Measurements from ENCODE around the gene DCAF12. TPM values are rescaled to one million over a fixed set of nuclear protein-coding genes. Genes with fewer than 3 reads are reported as not detected.

The DCAF12 gene
- total and polyA plus RNA-seq, 2 of the 8 experiments (the other 6 are each of a cell fraction or from before 2014, with no cell fraction given) = 22.7 to 29.2 TPM

DNA sequence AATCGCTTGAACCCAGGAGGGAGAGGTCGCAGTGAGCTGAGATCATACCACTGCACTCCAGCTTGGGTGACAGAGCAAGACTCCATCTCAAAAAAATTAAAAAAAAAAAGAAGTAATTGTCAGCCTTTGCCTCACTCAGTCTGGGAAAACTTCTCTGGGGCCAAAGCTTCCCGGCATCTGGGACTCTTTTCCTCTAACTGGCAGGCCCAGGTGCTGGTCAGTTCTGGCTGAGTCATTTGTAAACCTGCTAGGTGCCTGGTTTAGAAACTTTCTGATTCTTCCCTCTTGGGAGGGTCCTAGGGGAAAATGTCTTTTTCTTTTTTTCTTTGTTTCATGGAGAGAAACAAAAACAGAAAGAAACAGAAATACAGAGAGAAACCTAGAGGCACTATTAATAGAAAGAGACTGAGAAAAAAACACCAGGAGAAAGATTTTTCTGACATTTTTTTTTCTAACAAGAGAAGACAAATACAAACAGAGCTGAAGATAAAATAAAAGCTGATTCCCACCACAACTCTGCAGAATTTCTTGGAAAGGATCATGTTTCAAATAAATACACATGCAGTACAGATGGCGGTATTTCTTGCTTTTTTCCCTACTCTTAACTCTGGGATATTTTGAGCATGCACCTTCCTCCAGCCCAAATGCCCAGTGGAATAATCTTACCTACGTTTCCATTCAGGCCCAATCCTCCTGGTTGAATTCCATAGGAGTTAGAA, 55.7 kb downstream of the DCAF12 start:
- Histone ChIP-seq H3K4me2 (ENCODE audit: insufficient read depth in 1 of 2, low read depth in 2 of 2, low read length in 2 of 2) (no peak overlapping the region), H3K9me3 (ENCODE audit: insufficient read depth in 2 of 2, low read depth in 1 of 2, low read length in 1 of 2) (no peaks in the 10 kb centered on the region), H3K56ac (replicated peaks; ENCODE audit: insufficient read length, low read depth, low read length) (no peak overlapping the region), H2AFZ (ENCODE audit: low read length) (no peak overlapping the region), H2BK120ac (replicated peaks; ENCODE audit: low read depth, low read length) (no peak overlapping the region), H3K4me3 (ENCODE audit: extremely low read depth in 1 of 4, insufficient read depth in 2 of 4, low read depth in 3 of 4, low read length in 4 of 4) (no peak overlapping the region), H3K23me2 (ENCODE audit: low read depth, low read length) (no peaks in the 10 kb centered on the region), H3K79me1 (ENCODE audit: low read depth, low read length) (no peaks in the 10 kb centered on the region), H3K79me2 (ENCODE audit: control insufficient read depth in 1 of 2, insufficient read depth in 2 of 2, low read length in 2 of 2) (no peaks in the 10 kb centered on the region), H3K14ac (ENCODE audit: insufficient read length) (no peak overlapping the region), H2AK5ac (ENCODE audit: low read depth, low read length) (no peak overlapping the region), H3K23ac (ENCODE audit: insufficient read length) (no peak overlapping the region), H4K8ac (ENCODE audit: extremely low read depth, insufficient read depth, low read length) (no peak overlapping the region), H3K27me3 (replicated peaks in 1 of 4; ENCODE audit: control insufficient read depth in 3 of 4, extremely low read depth in 1 of 4, insufficient read depth in 3 of 4, low read length in 3 of 4) (no peaks in the 10 kb centered on the region), H4K91ac (replicated peaks; ENCODE audit: insufficient read length, low read length) (no peak overlapping the region), H3K4me1 (replicated peaks in 1 of 4; ENCODE audit: control insufficient read depth in 3 of 4, insufficient read depth in 4 of 4, low read length in 3 of 4) (peaks cover 0 to 11% (median 5%) of the 10 kb centered on the region in 4 experiments; a peak in 5 of 7 replicates), H3K27ac (ENCODE audit: low read depth, low read length) (no peak overlapping the region), H3K18ac (ENCODE audit: extremely low read depth, low read length) (no peak overlapping the region), H2BK12ac (ENCODE audit: low read depth, low read length) (no peak overlapping the region), H3K9ac (replicated peaks in 1 of 4; ENCODE audit: extremely low read depth in 1 of 4, low read depth in 3 of 4, low read length in 3 of 4) (no peak overlapping the region), H4K20me1 (replicated peaks in 1 of 2; ENCODE audit: control insufficient read depth in 1 of 2, insufficient read depth in 2 of 2, low read length in 2 of 2) (no peaks in the 10 kb centered on the region), H2BK5ac (ENCODE audit: low read depth, low read length) (no peak overlapping the region), H2BK15ac (ENCODE audit: low read length) (no peak overlapping the region), H4K5ac (ENCODE audit: insufficient read length, low read depth, low read length) (no peak overlapping the region), H2BK20ac (ENCODE audit: low read length) (no peak overlapping the region), H3K36me3 (ENCODE audit: control insufficient read depth in 2 of 4, insufficient read depth in 4 of 4, low read length in 3 of 4) (no peaks in the 10 kb centered on the region), H3K4ac (replicated peaks; ENCODE audit: insufficient read length, low read depth, low read length) (no peak overlapping the region)
- TF ChIP-seq BRCA1 (IDR thresholded peaks at IDR 0.05; ENCODE audit: low read depth, low read length) (no peak), CHD1 (IDR thresholded peaks at IDR 0.05; ENCODE audit: low read depth, low read length) (no peak), CHD2 (IDR thresholded peaks at IDR 0.05; ENCODE audit: low read length) (no peak), KDM5A (IDR thresholded peaks at IDR 0.05; ENCODE audit: low read length) (no peak), POU5F1 (IDR thresholded peaks at IDR 0.05; ENCODE audit: low read depth, low read length) (no peak), CBX8 (IDR thresholded peaks at IDR 0.05; ENCODE audit: borderline replicate concordance, low read depth, low read length) (no peak), YY1 (IDR thresholded peaks at IDR 0.05; ENCODE audit: low read depth, low read length) (no peak), RBBP5 (IDR thresholded peaks at IDR 0.05; ENCODE audit: borderline replicate concordance, low read depth, low read length) (no peak), RXRA (IDR thresholded peaks at IDR 0.05; ENCODE audit: insufficient read depth, low read depth, low read length) (no peak), SIRT6 (IDR thresholded peaks at IDR 0.05; ENCODE audit: low read length) (no peak), TAF1 (IDR thresholded peaks at IDR 0.05; ENCODE audit: low read depth, low read length) (no peak)
- TF ChIP-seq, protein P1, sequence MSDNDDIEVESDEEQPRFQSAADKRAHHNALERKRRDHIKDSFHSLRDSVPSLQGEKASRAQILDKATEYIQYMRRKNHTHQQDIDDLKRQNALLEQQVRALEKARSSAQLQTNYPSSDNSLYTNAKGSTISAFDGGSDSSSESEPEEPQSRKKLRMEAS (IDR thresholded peaks at IDR 0.05) = no peak
- TF ChIP-seq, protein P2, sequence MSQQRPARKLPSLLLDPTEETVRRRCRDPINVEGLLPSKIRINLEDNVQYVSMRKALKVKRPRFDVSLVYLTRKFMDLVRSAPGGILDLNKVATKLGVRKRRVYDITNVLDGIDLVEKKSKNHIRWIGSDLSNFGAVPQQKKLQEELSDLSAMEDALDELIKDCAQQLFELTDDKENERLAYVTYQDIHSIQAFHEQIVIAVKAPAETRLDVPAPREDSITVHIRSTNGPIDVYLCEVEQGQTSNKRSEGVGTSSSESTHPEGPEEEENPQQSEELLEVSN (IDR thresholded peaks at IDR 0.05) = no peak
- FAIRE-seq = no peak
- no peak for DNase-seq (ENCODE audit: low read depth in 1 of 2, low spot score in 2 of 2)
- POLR2A ChIA-PET (ENCODE audit: partially characterized antibody) = interaction anchor here (5.1 kb wide), 1 partner anchor 21 kb away, joined by 24 read pairs; the partner anchor contains the start of gene UBAP2
- CTCF ChIA-PET (ENCODE audit: partially characterized antibody) = interaction anchor here (0.7 to 1.4 kb wide), 4 partner anchors 10 to 145 kb away, joined by 3 to 4 read pairs (median 3); no protein-coding TSS in a partner anchor
- WGBS, 2 experiments (ENCODE audit: extremely low coverage in 1 of 2, insufficient coverage in 1 of 2, insufficient read length in 1 of 2, insufficient replicate concordance in 2 of 2, low coverage in 1 of 2, low lambda C conversion rate in 2 of 2, missing lambda C conversion rate in 1 of 2) = 86% methylated on average over 5 of the region's 5 CpGs; no CpG with 5 or more reads in 1 of the 2 experiments
